ENCODE data around the gene RO60. TPM values are rescaled to one million over a fixed set of nuclear protein-coding genes. Genes with fewer than 3 reads are reported as not detected.

The RO60 gene
- total and polyA plus RNA-seq, 2 of the 4 experiments (the other 2 are of a cell fraction) = 10.9 to 161 TPM

- no peaks in the 10 kb centered on the region for H4K20me1 ChIP-seq (ENCODE audit: insufficient read depth, low read length)
- intact Hi-C loops (cut with micrococcal nuclease) (no loop called here), dilution Hi-C loops (cut with HindIII; ENCODE audit: low sequenced_read_pairs, unreplicated experiment) (no loop called here), in situ Hi-C loops (cut with MboI; ENCODE audit: low sequenced_read_pairs) (no loop called here)
- H4K5ac ChIP-seq (ENCODE audit: low read depth, low read length) = no peak overlapping the region
- H4K8ac ChIP-seq (ENCODE audit: low read depth in 2 of 2, low read length in 2 of 2) = no peak overlapping the region
- H3K4ac ChIP-seq (ENCODE audit: low read depth, low read length) = no peak overlapping the region
- DNase-seq (no peak), ATAC-seq (ENCODE audit: low read depth) (no peak)
- no peak overlapping the region for H3K9ac ChIP-seq (ENCODE audit: low read depth, low read length)
- no peak overlapping the region for H2BK120ac ChIP-seq (ENCODE audit: low read depth, low read length)
- no peaks in the 10 kb centered on the region for H3K9me3 ChIP-seq (ENCODE audit: control insufficient read depth, insufficient read depth, low read length)
- H3K23ac ChIP-seq (ENCODE audit: low read depth, low read length) = no peak overlapping the region
- no peak overlapping the region for H2BK15ac ChIP-seq (ENCODE audit: low read depth, low read length)
- no peak overlapping the region for H3K56ac ChIP-seq (ENCODE audit: extremely low read depth, insufficient read depth, low read length)
- no TSS peak for BruUV-seq (replicated peaks)
- POLR2A ChIA-PET (ENCODE audit: unreplicated experiment) = no interaction called here
- no peak overlapping the region for H3K27ac ChIP-seq (ENCODE audit: insufficient read depth, low read length)
- peaks cover 8% of the 10 kb centered on the region for H3K36me3 ChIP-seq (ENCODE audit: control insufficient read depth, insufficient read depth, low read length)
- CTCF ChIA-PET = no interaction called here
- H3K4me1 ChIP-seq (ENCODE audit: control insufficient read depth, insufficient read depth, low read length) = no peaks in the 10 kb centered on the region
- H2BK5ac ChIP-seq (ENCODE audit: low read depth, low read length, poor library complexity, severe bottlenecking) = no peak overlapping the region
- H3K14ac ChIP-seq (replicated peaks; ENCODE audit: low read depth, low read length) = no peak overlapping the region
- no peaks in the 10 kb centered on the region for H3K9me1 ChIP-seq (ENCODE audit: insufficient read depth, low read length)
- no CpG with 5 or more reads among the region's 3 CpGs for WGBS, 2 experiments (ENCODE audit: extremely low coverage in 2 of 2, insufficient read length in 1 of 2)
- H2AK5ac ChIP-seq (ENCODE audit: low read depth, low read length) = no peak overlapping the region
- no peaks in the 10 kb centered on the region for H3K27me3 ChIP-seq (ENCODE audit: control insufficient read depth, insufficient read depth, low read length)
- no peak for TF ChIP-seq MAFK (IDR thresholded peaks at IDR 0.05; ENCODE audit: low read depth, low read length)
- TF ChIP-seq FOS (IDR thresholded peaks at IDR 0.05; ENCODE audit: low read depth, low read length) = no peak
- TF ChIP-seq USF2 (IDR thresholded peaks at IDR 0.05; ENCODE audit: low read depth, low read length) = no peak
- TF ChIP-seq CEBPB (IDR thresholded peaks at IDR 0.05; ENCODE audit: low read depth, low read length) = no peak
- no peak overlapping the region for H2BK20ac ChIP-seq (ENCODE audit: low read depth, low read length)
- no peak overlapping the region for H4K91ac ChIP-seq (ENCODE audit: insufficient read depth, low read depth, low read length)
- H3K79me1 ChIP-seq (ENCODE audit: low read depth in 1 of 2, low read length in 2 of 2) = peaks cover 7 to 13% of the 10 kb centered on the region in 2 experiments; a peak in 3 of 4 replicates
- H3K18ac ChIP-seq (ENCODE audit: low read depth, low read length) = no peak overlapping the region
- H3K4me2 ChIP-seq (ENCODE audit: low read depth, low read length) = no peak overlapping the region
- H3K4me3 ChIP-seq (ENCODE audit: insufficient read depth, low read depth, low read length) = no peak overlapping the region
- no peak overlapping the region for H2AK9ac ChIP-seq (replicated peaks; ENCODE audit: low read depth, low read length, poor library complexity)
- H2AFZ ChIP-seq (replicated peaks; ENCODE audit: low read length, poor library complexity) = no peak overlapping the region
Measured at GRCh38 chr1:193040011-193040410, 19.4 kb upstream of the RO60 start.
